Right lobe of liver (tissue), 4 donors: ENCODE measurements around the gene SSTR3.

Source experiments
- CTCF ChIP-seq, 4 donors: fragments of 200-600 bp in 3 of 4; fragments of 450-650 bp in 1 of 4; IDR thresholded peaks; one replicate each; pipeline versions ENCODE4 v1.5.1 to v1.8.0; 2016 to 2022; ENCODE audit warnings: antibody characterized with exemption in 4 of 4, mild to moderate bottlenecking in 2 of 4
- POLR2A ChIP-seq: fragments of 450-650 bp; IDR thresholded peaks from one replicate; pipeline ENCODE4 v1.6.1; 2017; ENCODE audit warnings: antibody characterized with exemption, mild to moderate bottlenecking
- donor health status: DM: no; HTN: no; CAD: no.
- donor health status: DM: no; HTN: no; CAD: no.
- donor health status: DM: no; HTN: yes; CAD: no.

- TF ChIP-seq CTCF (IDR thresholded peaks at IDR 0.05) (no peak), POLR2A (no peak)
Measured at GRCh38 chr22:37165940-37166674, 46.2 kb downstream of the SSTR3 start.
